ENCODE data around the gene NOTCH1.

DNA sequence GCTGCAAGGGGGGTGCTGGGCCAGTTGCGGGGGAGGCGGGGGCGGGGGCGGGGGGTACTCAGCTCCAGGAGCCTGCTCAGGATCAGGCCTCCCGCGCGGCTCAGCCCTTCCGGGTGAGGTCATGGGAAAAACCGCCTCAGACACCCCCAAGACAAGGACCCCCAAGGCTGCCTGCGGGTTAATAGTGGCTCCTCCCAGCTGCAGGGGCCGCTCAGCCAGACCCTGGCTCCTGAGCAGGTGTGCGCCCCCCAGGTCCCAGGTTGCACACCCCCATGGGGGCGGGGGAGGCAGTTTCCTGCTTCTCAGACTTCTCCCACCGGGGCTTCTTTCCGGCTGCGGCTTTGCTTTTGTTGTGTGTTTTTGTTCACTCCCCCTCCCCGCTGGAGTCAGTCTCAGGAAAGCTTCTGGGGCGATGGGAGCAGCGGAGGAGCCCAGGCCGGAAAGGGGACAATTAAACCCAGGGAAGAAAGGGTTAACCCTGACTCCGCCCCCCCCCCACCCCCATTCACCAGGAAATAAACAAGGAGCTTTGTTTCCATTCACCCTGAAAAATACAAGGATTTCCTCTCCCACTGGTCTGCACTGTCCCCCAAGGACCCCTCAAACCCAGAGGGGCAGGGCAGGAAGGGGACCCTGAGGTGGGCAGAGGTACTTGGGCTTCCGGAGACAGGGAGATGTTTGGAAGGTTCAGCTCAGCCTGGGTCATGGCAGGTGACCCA, 42.3 kb upstream of the NOTCH1 start:
- TF ChIP-seq POLR2A (IDR thresholded peaks at IDR 0.05; ENCODE audit: control extremely low read depth in 1 of 2, low read depth in 2 of 2, low read length in 2 of 2): no peak
- no peak; the same call in 1 of the 2 replicates for TF ChIP-seq TBP (IDR thresholded peaks at IDR 0.05; ENCODE audit: low read depth, low read length)
- TF ChIP-seq EP300 (IDR thresholded peaks at IDR 0.05; ENCODE audit: borderline replicate concordance in 1 of 2, low read depth in 2 of 2, low read length in 2 of 2): peak in 1 of 2 experiments; percentile 78; a peak in 1 of 3 replicates
- no peak for TF ChIP-seq CTCF (IDR thresholded peaks at IDR 0.05; ENCODE audit: control extremely low read depth in 1 of 3, insufficient read depth in 1 of 3, low read depth in 1 of 3, low read length in 3 of 3)
- TF ChIP-seq SIX5 (IDR thresholded peaks at IDR 0.05; ENCODE audit: low read depth, low read length): no peak
